ENCODE measurements around the gene THUMPD3. TPM values are rescaled to one million over a fixed set of nuclear protein-coding genes. Genes with fewer than 3 reads are reported as not detected.

THUMPD3 gene, protein sequence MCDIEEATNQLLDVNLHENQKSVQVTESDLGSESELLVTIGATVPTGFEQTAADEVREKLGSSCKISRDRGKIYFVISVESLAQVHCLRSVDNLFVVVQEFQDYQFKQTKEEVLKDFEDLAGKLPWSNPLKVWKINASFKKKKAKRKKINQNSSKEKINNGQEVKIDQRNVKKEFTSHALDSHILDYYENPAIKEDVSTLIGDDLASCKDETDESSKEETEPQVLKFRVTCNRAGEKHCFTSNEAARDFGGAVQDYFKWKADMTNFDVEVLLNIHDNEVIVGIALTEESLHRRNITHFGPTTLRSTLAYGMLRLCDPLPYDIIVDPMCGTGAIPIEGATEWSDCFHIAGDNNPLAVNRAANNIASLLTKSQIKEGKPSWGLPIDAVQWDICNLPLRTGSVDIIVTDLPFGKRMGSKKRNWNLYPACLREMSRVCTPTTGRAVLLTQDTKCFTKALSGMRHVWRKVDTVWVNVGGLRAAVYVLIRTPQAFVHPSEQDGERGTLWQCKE
- 10 to 100 TPM; 60.9 to 71.0 (median 64.7) TPM for polyA plus RNA-seq (ENCODE audit: insufficient read length in 3 of 3)

DNA sequence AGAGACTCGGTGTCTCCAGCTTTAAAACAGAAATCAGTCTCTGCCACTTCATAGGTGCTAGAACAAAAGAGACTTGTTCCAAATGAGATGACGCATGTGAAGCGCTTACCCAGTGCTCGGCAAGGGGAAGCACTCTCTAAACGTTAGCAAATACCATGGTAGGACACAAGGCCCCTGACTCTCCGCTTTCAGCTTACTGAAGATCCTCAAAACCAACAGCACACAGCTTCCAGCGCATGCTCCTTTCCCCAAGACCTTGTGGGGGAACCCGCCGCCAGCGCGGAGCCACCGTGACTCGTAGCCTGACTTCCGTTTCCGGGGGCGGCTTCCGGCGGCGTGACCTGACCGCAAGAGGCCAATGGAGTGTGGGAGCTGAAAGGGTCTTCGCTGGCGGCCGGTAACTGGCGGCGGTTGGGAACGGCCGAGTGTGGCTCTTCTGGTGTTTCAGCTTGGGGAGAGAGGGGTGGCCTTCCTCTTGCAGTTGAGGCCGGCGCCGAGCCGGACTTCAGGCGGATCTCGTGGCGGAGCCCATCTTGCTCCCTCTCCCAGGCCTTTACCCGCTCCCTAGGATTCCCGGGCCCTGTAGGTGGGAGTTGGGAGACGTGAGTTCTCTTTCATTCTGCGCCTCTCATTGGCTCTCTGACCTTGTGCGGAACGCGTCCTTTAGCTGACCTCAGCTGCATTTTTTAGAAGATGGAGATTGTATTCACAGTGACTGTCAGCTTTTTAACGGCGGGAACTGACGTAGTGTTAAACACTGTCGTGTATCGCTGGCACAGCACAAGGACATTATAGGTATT lies at the start of gene THUMPD3:
Gene THUMPD3 (plus strand): TSS at position 324 of the 800 bp plus-strand sequence. CDS start 2,015 bp downstream, outside the sequence.
- DNase-seq (ENCODE audit: low read depth in 3 of 3, low spot score in 2 of 3) = peak; percentile 83 to 89 (median 85)

DNA sequence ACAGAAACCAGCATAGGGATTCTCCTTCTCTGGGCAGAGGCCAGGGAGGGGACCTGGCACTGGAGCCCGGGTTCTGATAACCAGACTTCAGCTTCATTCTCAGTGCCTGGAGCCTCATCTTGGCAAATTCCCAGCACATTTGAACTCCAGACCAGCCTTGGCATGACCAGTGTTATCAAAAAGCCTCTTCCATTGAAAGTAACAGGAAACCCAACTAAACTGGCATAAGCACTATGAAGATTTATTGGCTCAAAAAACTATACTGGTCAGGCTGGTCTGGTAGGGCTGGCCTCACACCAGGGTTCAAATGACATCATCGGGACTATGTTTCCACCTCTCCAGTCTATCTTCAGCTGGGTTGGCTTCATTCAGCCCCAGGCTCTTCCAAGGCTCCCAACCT lies 48.1 kb upstream of the THUMPD3 start:
- no peak for DNase-seq (ENCODE audit: low read depth in 3 of 3, low spot score in 2 of 3)

DNA sequence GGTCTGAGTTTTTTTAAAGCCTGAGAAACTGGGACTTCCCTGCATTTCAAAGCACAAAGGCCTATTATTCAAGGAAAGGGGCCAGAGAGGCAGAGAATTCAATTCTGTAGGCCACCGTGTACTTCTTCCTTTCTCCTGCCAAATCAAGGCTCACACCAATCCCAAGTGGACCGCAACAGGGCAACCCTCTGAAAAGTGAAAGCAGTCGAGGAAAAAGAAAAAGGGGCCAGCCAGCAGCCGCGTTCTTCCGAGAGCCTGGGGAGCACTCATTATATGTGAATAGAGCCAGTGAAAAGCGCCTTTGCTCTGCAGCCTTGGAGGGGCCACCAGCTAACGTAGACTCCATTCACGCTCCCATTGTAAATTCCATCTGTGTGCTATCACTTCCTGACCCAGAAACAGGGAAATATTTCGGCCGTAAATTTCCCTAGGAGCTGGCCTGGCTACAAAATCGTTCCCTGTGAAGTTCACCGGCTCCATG lies 45.9 kb upstream of the THUMPD3 start:
- DNase-seq (ENCODE audit: low read depth in 3 of 3, low spot score in 2 of 3) = peak; percentile 48 to 56 (median 55)

DNA sequence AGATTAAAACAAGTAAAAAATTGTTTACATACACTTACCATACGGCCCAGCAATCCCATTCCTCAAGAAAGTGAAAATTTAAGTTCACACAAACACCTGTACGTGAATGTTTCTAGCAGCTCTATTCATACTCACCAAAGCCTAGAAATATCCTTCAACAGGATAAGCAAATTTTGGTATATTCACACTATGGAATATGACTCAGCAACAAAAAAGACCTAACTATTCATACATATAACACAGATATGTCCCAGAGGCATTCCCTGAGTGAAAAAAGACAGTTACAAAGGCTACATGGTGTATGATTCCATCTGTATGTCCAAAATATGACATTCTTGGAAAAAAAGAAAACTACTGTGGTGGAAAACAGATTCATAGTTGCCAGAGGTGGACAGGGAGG lies 40.1 kb upstream of the THUMPD3 start:
- no peak for DNase-seq (ENCODE audit: low read depth in 3 of 3, low spot score in 2 of 3)

DNA sequence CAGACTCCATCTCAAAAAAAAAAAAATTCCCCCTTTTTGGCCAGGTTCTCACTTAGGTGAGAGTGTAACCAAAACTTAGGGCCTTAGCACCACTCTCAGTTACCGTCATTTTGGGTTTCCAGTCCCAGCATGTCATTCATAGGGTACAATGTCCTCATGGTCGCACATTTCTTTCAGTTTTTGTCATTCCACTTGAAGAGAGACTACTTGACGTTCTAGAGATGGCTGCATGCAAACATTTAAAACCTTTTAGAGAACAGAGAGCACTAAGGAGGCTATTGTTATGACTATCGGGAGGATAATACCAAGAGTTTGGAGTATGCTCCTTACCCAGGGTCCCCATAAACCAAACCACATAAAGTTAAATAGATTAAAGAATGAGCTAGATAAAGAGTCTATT lies 37.9 kb upstream of the THUMPD3 start:
- DNase-seq (ENCODE audit: low read depth in 3 of 3, low spot score in 2 of 3) = no peak

DNA sequence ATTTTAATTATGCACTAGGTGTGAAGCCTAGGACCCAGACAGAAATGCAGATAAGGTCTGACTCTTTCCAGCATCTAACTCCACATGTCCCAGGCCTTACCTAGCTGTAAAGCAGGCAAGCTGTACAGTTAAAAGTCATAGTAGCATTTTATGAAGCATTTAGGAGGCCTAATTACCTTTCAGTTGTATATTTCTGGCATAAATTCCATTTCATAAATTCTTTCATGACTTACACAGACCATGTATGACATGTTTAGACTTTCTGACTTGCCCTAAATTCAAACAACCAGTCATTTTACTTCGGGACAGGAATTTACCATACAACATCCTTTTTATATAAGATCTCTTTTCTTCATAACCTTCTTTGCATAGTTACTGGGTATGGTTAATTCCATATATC lies 35.3 kb upstream of the THUMPD3 start:
- DNase-seq (ENCODE audit: low read depth in 3 of 3, low spot score in 2 of 3) = no peak

DNA sequence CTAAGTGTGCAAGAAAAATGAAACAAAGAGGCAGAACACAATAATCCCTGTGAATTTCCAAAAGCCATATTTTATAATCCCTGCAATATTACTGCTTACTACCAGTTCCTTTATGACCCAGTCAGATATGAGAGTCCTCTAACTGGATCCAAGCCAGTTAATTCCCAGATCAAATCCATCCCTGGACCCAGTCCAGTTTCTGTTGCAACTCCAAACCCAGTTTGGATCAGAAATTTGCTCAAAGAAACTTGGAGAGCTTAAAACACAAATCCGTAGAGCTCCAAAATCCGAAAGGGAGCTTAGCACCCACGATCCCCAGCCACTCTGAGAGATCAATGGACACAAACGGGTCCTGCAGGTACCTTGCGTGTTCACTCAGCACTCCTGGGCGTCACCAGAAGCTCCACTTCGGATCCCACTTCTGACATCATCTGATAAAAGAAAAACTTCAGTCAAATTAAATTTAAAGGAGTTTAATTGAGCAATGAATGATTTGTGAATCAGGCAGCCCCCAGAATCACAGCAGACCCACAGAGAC lies 32.6 kb upstream of the THUMPD3 start:
- no peak for DNase-seq (ENCODE audit: low read depth in 3 of 3, low spot score in 2 of 3)

DNA sequence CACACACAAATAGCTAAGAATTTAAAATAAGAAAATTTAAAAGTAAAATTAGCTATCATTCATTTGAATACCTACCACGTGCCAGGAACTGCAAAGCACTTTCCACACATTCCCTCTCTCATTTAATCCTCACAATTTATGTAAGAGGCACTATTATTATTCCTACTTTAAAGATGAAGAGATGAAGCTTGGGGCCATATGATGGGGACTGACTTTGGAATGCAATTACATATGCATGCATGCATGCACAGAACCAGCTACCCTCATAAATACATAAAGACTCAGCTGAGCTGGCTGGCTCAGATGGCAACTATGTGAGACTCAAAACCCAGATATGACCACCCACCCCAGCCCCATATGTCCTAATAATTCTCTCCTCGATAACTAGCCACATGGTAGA lies 31.7 kb upstream of the THUMPD3 start:
- no peak for DNase-seq (ENCODE audit: low read depth in 3 of 3, low spot score in 2 of 3)

DNA sequence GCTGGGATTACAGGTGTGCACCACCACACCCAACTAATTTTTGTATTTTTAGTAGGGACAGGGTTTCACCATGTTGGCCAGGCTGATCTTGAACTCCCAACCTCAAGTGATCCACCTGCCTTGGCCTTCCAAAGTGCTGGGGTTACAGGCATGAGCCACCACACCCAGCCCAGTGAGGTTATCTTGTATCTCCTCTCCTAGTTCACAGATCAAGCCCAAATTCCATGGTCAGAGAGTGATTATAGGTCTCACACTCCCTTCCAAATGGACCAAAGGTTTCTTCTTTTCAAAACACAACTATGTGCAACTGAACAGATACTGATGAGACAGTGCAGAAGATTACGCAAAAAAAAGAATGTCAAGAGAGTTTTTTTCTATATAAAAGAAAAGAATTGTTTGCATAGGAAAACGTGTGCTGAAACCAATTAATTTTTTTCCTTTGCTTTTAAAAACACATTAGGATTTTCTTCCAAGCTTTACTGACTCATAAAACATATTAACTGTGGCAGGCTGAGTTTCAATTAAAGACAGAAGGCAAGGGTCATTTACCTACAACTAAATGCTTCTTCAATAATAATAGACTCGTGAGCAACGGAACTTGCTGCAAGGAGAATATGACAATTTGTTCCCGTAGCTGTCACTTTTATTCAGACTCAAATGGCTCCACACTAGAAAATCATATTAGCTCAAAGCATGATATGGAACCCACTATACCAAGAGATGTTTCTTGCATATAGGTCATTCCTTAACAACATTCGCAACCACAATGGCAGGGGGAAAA lies 30.4 kb upstream of the THUMPD3 start:
- DNase-seq (ENCODE audit: low read depth in 3 of 3, low spot score in 2 of 3) = no peak

DNA sequence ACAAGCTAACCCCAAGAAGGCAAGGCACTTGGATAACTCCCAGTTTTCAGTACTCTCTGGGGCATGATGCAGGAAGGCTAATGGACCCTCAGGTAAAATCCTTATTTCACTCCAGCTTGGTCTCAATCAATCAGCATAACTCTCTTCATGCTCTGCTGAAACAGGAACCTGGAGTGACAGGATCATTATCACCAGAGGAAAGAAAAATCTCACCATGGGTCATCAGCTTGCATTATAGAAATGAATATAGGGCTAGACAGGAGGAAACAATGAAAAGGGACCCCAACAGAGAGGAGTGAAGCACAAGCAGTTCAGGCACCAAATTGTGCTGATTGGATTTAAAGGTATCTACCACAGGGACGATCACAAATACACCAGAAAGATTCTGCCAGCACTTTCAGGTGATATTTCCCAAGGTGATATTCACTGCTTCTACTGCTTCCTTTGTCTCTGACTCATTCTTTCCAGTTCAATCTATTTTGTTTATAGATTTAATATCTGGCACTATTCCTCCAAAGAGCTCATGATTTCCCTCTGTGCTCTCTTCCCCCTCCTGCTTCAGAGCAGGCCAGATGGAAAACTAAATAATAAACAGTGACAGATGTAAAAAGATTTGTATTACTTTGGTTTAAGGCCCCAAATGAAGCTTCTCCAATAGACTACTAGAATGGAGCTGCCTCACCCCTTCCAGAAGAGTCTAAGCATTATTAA lies 22.9 kb upstream of the THUMPD3 start:
- no peak for DNase-seq (ENCODE audit: low read depth in 3 of 3, low spot score in 2 of 3)

DNA sequence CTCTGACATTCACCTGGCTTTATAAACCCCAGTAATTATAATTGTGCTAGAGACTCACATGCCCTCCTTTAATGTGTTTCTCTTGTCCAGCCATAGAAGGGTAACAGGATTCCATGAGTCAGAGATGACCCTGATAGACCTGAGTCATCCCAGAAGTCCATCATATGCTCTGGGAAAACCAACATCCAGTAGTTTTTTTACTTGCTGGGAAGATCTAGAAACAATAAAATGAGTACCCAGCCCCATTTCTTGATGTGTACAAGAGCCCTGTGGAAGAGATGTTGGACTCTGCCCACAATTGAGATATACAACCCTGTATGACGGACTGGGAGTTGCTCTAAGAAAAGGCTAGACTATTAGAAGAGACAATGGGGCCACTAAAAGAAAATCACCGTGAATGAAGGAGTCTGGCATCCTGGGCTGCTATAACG lies 22.4 kb upstream of the THUMPD3 start:
- no peak for DNase-seq (ENCODE audit: low read depth in 3 of 3, low spot score in 2 of 3)

DNA sequence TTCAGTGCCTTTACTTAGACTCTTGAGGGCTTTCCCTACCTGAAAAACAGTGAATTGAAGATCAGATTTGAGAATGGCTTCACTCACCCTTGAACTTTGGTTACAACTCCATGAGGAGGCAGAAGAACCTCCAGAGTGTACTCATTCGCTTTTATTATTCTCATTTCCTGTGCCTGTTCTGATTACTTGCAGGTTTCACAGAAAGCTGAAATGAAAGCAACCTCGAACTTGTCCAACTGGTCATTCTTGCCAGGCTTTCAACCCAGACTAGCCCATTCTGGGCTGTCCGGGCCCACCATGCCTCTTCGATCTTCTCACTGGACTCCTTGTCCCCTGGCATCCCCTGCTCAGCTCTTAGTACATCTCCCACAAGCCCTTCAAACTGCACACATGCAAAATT lies 20.2 kb upstream of the THUMPD3 start:
- DNase-seq (ENCODE audit: low read depth in 3 of 3, low spot score in 2 of 3) = no peak

DNA sequence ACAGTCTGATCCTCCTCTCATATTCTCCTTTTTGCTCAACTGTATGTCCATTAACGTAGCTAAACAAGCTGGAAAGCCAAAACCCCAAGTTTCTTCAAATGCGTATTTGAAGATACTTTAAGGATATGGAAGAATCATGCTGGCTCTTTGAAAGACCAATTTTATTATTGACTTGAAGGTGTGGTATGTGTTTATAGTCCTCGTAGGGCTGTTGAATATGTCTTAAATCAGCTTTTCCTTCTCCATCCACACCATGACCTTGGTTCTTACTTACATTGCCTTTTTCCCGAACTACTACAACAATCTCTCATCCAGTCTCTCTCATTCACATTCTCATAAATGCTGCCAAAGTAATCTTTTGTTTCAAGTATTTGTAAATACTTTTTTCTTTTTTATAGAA lies 19.7 kb upstream of the THUMPD3 start:
- DNase-seq (ENCODE audit: low read depth in 3 of 3, low spot score in 2 of 3) = no peak

DNA sequence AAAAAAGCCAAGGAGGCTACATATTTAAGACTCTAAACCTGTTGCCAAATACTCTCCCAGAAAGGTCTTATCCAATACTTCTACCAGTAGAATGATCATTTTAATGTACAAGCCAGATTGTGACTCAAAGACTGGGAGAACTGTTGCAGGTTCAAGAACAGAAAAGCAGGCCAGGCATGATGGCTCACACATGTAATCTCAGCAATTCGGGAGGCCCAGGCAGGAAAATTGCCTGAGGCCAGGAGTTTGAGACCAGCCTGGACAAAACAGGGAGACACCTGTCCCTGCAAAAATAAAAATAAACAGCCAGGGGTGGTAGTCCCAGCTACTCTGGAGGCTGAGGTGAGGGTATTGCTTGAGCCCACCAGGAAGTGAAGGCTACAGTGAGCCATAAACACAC lies 17.8 kb upstream of the THUMPD3 start:
- DNase-seq (ENCODE audit: low read depth in 3 of 3, low spot score in 2 of 3) = no peak

DNA sequence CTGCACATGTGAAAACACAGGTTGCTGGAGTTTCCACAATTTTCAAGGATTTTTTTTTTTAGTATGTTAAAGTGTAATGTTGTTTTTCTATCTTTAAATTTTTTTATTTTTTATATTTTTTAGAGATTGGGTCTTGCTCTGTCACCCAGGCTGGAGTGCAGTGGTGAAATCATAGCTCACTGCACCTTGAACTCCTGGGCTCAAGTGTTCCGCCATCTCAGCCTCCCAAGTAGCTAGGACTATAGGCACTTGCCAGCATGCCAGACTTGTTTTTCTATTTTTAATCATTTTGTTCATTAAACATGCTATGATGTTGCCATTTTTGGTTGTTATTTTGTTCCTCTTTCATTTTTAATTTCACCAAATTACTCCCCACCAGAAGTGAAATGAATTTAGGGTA lies 16.7 kb upstream of the THUMPD3 start:
- DNase-seq (ENCODE audit: low read depth in 3 of 3, low spot score in 2 of 3) = no peak

DNA sequence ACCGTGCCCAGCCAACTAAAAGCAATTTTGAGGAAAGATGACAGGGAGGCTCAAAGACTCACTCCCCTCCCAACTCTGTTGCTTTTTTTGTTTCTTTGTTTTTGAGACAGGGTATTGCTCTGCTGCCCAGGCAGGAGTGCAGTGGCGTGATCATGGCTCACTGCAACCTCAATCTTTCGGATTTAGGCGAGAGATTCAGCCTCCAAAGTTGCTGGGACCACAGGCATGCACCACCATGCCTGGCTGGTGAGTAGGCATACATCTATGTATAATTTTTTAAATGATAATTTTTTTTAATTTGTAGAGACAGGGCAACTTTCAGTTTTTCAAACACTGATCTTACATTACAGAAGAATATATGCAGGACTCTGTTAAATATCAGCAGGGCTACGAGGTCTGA lies 15.8 kb upstream of the THUMPD3 start:
- no peak for DNase-seq (ENCODE audit: low read depth in 3 of 3, low spot score in 2 of 3)

DNA sequence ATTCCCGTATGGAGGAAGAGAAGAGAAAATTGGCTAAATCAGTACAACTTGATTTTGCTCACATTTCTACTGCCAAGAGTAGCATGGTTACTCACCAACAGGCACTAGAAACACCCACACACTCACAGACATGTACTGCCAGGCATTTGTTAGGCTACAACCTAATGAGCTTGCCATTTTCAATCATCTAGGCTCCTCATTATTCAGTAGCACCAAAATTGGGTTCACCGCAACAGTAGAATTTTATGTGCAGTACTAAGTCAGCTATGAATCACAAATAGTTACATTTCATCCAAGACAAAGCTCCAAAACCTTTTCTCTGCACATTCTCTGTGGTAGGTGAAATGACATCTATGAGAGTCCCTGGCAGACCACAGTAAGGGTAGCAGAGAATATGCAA lies 15.0 kb upstream of the THUMPD3 start:
- no peak for DNase-seq (ENCODE audit: low read depth in 3 of 3, low spot score in 2 of 3)

DNA sequence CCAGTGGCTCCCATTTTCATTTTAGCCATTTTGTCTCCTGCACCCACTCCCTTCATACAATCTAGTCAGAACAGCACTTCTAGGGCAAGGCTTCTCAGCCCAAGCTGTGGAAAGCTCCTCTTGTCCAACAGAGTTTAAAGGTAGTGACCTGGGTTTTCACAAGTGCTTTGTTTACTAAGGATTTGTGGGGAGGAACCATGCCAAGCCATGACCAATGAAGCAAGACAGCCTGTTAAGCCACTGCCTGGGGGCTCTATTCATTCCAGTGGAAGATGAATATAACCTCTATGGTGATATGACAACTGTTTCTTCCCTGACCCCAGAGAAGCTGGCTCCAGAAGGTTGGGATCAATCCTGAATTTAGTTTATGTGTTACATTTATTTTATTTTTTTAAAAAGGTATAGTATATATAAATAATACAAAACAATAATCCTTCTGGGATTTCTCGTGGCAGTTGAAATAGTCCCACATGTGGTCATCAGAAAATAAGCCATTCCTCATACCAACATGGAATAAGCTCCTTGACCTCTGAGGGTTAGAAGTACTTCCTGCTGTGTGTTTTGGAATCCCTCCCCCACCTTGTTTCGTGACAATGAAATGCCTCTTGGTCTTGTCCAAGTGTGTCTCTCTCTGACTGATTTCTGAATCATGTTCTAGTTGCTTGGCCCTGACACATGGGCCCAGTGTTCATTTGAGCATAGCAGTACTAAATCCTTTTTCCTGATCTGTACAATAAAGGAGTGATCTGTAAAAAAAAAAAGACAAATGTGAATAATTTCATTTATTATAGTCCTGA lies 13.3 kb upstream of the THUMPD3 start:
- no peak for DNase-seq (ENCODE audit: low read depth in 3 of 3, low spot score in 2 of 3)

DNA sequence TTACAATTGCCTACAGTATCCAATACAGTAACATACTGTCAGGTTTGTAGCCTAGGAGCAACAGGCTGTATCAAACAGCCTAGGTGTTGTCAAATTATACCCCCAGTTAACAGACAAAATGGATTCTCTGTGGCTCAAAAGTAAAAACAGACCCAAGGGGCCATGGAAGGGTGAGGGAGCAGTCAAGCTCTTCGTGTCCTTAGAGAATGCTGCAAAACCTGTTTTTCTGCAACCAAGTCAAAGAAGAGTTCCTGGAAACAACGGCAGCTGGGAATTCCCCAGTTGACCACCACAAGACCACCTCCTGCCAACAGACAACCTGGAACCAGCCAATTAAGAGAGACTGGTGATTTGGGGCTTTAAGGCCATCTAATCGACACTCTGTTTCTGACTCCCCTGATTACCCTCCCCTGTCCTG lies 11.1 kb upstream of the THUMPD3 start:
- DNase-seq (ENCODE audit: low read depth in 3 of 3, low spot score in 2 of 3) = no peak

Measured in right renal cortex interstitium (tissue), 3 donors.